IPS DF 4.7 (cell line): ENCODE measurements around the gene KIAA1671.
A peak's percentile ranks its signal among the peaks of the same experiment; 100 is the strongest.

ENCODE experiments used
- DNase-seq: peaks from one replicate; pipeline ENCODE4 v3.0.0-alpha.2; 2013; ENCODE audit warnings: low spot score; ENCODE audit errors: extremely low read depth

Gene KIAA1671

GRCh38 chr22:25086902-25087282, 134.4 kb downstream of the KIAA1671 start:
- DNase-seq: no peak

GRCh38 chr22:25090225-25090890, 137.8 kb downstream of the KIAA1671 start:
- DNase-seq: no peak

GRCh38 chr22:25091458-25091857, 138.9 kb downstream of the KIAA1671 start:
- DNase-seq: no peak

GRCh38 chr22:25092119-25092518, 139.6 kb downstream of the KIAA1671 start:
- no peak for DNase-seq

- no peak for DNase-seq
Measured at GRCh38 chr22:25094579-25094978, 142.1 kb downstream of the KIAA1671 start.

- no peak for DNase-seq
Measured at GRCh38 chr22:25095869-25096268, 143.4 kb downstream of the KIAA1671 start.

- no peak for DNase-seq
Measured at GRCh38 chr22:25096638-25097405, 144.3 kb downstream of the KIAA1671 start.

GRCh38 chr22:25098445-25099081, 146.0 kb downstream of the KIAA1671 start:
- DNase-seq: no peak

GRCh38 chr22:25099202-25099601, 146.7 kb downstream of the KIAA1671 start:
- no peak for DNase-seq

- no peak for DNase-seq
Measured at GRCh38 chr22:25100402-25100801, 147.9 kb downstream of the KIAA1671 start.

- DNase-seq: no peak
Measured at GRCh38 chr22:25100948-25101347, 148.4 kb downstream of the KIAA1671 start.

- no peak for DNase-seq
Measured at GRCh38 chr22:25101501-25101900, 149.0 kb downstream of the KIAA1671 start.

GRCh38 chr22:25101986-25102385, 149.5 kb downstream of the KIAA1671 start:
- no peak for DNase-seq

- DNase-seq: no peak
Measured at GRCh38 chr22:25102722-25103121, 150.2 kb downstream of the KIAA1671 start.

GRCh38 chr22:25104367-25104766, 151.9 kb downstream of the KIAA1671 start:
- DNase-seq: no peak

GRCh38 chr22:25105817-25106650, 153.5 kb downstream of the KIAA1671 start:
- DNase-seq: no peak

- no peak for DNase-seq
Measured at GRCh38 chr22:25109878-25110595, 157.5 kb downstream of the KIAA1671 start.

GRCh38 chr22:25110596-25110845, 158.0 kb downstream of the KIAA1671 start:
- DNase-seq: no peak

GRCh38 chr22:25110846-25111578, 158.5 kb downstream of the KIAA1671 start:
- peak; percentile 72 for DNase-seq
